PFSK-1 (cell line): ENCODE measurements around the gene CUX1.

ENCODE experiments used
- FOXP2 ChIP-seq: optimal IDR thresholded peaks from 2 replicates; pipeline ENCODE3; 2011; ENCODE audit warnings: borderline replicate concordance, control low read depth, inconsistent platforms; ENCODE audit not compliant: insufficient read depth; ENCODE audit errors: extremely low read length, extremely low read depth
- POLR2AphosphoS5 ChIP-seq: IDR thresholded peaks from 2 replicates; pipeline ENCODE4 v1.6.1; 2012; ENCODE audit warnings: low read depth, mild to moderate bottlenecking, control low read depth, low read length, moderate library complexity
- SIN3A ChIP-seq: IDR thresholded peaks from 2 replicates; pipeline ENCODE4 v1.6.1; 2012; ENCODE audit warnings: mild to moderate bottlenecking, low read length, moderate library complexity, borderline replicate concordance; ENCODE audit not compliant: insufficient read depth
- TAF1 ChIP-seq: IDR thresholded peaks from 2 replicates; pipeline ENCODE4 v1.6.1; 2012; ENCODE audit warnings: low read length, control low read depth, borderline replicate concordance; ENCODE audit not compliant: insufficient read depth
- TF ChIP-seq, protein P1 (sequence below), 2 experiments: IDR thresholded peaks; 2 replicates each; pipeline versions ENCODE4 v1.6.1 to v1.8.0; 2011 to 2012; ENCODE audit warnings: low read depth in 2 of 2, low read length in 2 of 2, control low read depth in 1 of 2, inconsistent platforms in 1 of 2, mild to moderate bottlenecking in 1 of 2, moderate library complexity in 1 of 2; ENCODE audit not compliant: insufficient read depth in 1 of 2

Gene CUX1

GRCh38 chr7:101959829-101960228 is 142.4 kb downstream of the CUX1 start:
- no peak for TF ChIP-seq POLR2AphosphoS5
- TF ChIP-seq, protein P1, sequence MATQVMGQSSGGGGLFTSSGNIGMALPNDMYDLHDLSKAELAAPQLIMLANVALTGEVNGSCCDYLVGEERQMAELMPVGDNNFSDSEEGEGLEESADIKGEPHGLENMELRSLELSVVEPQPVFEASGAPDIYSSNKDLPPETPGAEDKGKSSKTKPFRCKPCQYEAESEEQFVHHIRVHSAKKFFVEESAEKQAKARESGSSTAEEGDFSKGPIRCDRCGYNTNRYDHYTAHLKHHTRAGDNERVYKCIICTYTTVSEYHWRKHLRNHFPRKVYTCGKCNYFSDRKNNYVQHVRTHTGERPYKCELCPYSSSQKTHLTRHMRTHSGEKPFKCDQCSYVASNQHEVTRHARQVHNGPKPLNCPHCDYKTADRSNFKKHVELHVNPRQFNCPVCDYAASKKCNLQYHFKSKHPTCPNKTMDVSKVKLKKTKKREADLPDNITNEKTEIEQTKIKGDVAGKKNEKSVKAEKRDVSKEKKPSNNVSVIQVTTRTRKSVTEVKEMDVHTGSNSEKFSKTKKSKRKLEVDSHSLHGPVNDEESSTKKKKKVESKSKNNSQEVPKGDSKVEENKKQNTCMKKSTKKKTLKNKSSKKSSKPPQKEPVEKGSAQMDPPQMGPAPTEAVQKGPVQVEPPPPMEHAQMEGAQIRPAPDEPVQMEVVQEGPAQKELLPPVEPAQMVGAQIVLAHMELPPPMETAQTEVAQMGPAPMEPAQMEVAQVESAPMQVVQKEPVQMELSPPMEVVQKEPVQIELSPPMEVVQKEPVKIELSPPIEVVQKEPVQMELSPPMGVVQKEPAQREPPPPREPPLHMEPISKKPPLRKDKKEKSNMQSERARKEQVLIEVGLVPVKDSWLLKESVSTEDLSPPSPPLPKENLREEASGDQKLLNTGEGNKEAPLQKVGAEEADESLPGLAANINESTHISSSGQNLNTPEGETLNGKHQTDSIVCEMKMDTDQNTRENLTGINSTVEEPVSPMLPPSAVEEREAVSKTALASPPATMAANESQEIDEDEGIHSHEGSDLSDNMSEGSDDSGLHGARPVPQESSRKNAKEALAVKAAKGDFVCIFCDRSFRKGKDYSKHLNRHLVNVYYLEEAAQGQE (IDR thresholded peaks at IDR 0.05; ENCODE audit: insufficient read depth in 1 of 2, low read depth in 2 of 2, low read length in 2 of 2): no peak
- no peak for TF ChIP-seq FOXP2
- no peak for TF ChIP-seq TAF1
- TF ChIP-seq SIN3A: no peak

DNA sequence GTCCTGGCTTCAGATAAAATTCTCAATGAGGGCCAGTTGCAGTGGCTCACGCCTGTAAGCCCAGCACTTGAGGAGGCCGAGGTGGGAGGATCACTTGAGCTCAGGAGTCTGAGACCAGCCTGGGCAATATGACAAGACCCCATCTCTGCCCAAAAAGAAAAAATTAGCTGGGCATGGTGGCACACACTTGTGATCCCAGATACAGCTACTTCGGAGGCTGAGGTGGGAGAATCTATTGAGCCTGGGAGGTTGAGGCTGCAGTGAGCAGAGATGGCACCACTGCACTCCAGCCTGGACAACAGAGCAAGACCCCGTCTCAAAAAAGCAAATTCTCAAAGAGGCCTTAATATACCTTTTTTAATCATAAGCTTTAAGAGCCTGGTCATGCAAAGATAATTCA is 142.9 kb downstream of the CUX1 start:
- TF ChIP-seq SIN3A: no peak
- TF ChIP-seq, protein P1 (IDR thresholded peaks at IDR 0.05; ENCODE audit: insufficient read depth in 1 of 2, low read depth in 2 of 2, low read length in 2 of 2): no peak
- TF ChIP-seq TAF1: no peak
- no peak for TF ChIP-seq FOXP2
- no peak for TF ChIP-seq POLR2AphosphoS5

- TF ChIP-seq, protein P1 (IDR thresholded peaks at IDR 0.05; ENCODE audit: insufficient read depth in 1 of 2, low read depth in 2 of 2, low read length in 2 of 2): no peak
- TF ChIP-seq TAF1: no peak
- TF ChIP-seq POLR2AphosphoS5: no peak
- no peak for TF ChIP-seq FOXP2
- TF ChIP-seq SIN3A: no peak
These were observed 143.7 kb downstream of the CUX1 start for GRCh38 chr7:101960985-101961708.

DNA sequence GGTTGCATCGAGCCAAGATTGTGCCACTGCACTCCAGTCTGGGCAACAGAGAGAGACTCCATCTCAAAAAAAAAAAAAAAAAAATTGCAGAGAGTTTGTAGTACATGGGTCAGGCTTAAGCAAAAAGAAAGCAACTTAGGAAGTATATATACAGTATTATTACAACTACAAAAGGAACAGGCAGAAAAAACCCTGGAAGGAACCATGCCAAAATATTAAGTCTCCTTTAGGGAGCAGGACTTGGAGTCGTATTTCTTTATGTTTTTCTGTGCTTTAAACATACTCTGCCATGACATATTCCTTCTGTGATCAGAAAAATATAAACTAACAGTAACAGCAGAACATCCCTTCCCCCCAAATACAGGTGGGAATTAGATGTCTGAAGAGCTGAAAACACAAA is 144.4 kb downstream of the CUX1 start:
- TF ChIP-seq TAF1 (no peak), SIN3A (no peak)

GRCh38 chr7:101963693-101964092 is 146.3 kb downstream of the CUX1 start:
- TF ChIP-seq POLR2AphosphoS5 (no peak), FOXP2 (no peak), SIN3A (no peak), TAF1 (no peak)
- TF ChIP-seq, protein P1 (IDR thresholded peaks at IDR 0.05; ENCODE audit: insufficient read depth in 1 of 2, low read depth in 2 of 2, low read length in 2 of 2): no peak
